HL-60 (cell line): Measurements from ENCODE around the gene MAN2A1.

Source experiments
- CTCF ChIP-seq: IDR thresholded peaks from one replicate; pipeline ENCODE4 v1.5.1; 2011; ENCODE audit warnings: low read length, control low read depth, inconsistent platforms; ENCODE audit not compliant: insufficient read depth
- POLR2AphosphoS5 ChIP-seq: IDR thresholded peaks from 2 replicates; pipeline ENCODE4 v1.6.1; 2012; ENCODE audit warnings: low read depth
- REST ChIP-seq: IDR thresholded peaks from 2 replicates; pipeline ENCODE4 v1.6.1; 2012; ENCODE audit warnings: low read depth; ENCODE audit not compliant: insufficient replicate concordance

DNA sequence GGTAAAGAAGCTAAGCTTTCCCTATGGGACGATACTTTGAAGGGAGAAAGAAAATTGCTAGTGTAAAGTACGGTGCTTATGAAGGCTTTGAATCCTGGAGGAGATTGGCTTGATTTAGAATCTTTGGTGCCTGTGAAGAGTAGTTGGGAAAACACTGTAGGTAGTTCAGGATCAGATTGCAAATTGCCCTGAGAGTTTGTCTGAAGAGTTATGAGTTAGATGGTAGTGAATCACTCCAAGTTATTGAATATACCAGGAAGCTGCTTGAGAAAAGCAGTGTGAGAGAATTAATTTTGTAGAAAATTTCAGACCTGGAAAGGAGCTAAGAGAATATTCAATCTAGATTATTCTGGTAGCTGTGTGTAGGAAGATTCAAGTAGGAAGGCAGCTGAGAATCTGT lies 11.5 kb downstream of the MAN2A1 start:
- no peak for TF ChIP-seq CTCF
- no peak for TF ChIP-seq REST
- no peak for TF ChIP-seq POLR2AphosphoS5
